Activated CD8-positive, alpha-beta memory T cell treated with anti-CD3 and anti-CD28 coated beads for 48 hours (primary cell): ENCODE measurements around the gene DNHD1.

ENCODE experiments used
- DNase-seq, 3 experiments: peaks; one replicate each; pipeline ENCODE4 v3.0.0-alpha.2; 2020; ENCODE audit warnings: low read depth in 2 of 3, low spot score in 2 of 3

Gene DNHD1

DNA sequence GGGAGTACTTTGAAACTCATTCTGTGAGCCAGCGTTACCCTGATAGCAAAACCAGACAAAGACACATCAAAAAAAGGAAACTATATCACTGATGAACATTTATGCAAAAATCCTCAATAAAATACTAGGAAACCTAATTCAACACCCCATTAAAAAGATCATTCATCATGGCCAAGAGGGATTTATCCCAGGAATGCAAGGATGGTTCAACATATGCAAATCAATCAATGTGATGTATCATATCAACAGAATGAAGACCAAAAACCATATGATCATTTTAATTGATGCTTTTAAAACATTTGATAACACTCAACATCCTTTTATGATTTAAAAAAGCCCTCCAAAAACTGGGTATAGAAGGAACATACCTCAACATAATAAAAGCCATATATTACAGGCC, 86.5 kb downstream of the DNHD1 start:
- DNase-seq, result no peak

DNA sequence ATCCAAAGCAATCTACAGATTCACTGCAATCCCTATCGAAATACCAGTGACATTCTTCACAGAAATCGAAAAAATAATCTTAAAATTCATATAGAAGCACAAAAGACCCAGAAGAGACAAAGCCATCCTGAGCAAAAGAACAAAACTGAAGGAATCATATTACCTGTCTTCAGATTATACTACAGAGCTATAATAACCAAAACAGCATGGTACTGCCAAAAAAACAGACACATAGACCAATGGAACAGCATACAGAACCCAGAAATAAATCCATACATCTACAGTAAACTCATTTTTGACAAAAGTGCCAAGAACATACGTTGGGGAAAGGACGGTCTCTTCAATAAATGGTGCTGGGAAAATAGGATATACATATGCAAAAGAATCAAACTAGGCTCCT, 87.4 kb downstream of the DNHD1 start:
- DNase-seq, result no peak

DNA sequence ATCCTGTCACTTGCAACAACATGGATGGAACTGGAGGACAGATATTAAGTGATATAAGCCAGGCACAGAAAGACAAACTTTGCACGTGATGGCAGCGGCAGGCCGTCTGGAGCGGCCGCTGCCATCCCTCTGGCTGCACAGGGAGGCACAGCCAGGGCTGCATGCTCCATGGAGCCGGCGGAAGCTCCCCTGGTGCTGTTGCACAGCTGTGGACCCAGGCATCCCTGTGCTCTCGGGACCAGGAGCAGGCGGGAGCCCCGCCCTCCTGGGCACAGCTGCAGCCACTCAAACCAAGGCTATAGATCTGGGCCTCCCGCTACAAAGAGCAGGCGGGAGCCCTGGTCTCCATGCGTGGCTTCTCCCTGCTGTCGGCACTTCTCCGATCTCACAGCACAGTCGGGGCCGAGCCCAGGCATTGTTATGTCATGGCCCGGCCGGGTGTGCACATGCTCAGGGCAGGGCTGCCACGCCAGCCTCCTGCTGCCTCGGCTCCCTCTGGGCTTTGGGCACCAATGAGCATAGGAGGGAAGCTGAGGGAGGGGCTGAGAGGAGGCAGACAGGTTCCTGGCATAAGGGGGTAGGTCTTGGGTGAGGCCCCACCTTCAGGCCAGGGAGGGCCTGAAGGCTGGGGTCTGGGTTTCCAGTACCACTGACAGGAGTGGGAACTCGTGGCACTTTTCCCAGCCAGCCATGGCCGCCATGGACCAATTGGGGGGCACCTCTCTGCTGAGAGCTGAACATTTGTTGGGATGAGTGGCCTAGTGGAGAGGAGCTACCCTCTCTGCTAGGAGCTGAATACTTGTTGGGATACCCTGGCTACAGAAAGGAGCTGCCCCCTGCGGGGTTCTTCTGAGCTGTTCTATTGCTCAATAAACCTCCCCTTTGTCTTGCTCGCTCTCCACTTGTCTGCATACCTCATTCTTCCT, 89.6 kb downstream of the DNHD1 start:
- DNase-seq, result no peak

DNA sequence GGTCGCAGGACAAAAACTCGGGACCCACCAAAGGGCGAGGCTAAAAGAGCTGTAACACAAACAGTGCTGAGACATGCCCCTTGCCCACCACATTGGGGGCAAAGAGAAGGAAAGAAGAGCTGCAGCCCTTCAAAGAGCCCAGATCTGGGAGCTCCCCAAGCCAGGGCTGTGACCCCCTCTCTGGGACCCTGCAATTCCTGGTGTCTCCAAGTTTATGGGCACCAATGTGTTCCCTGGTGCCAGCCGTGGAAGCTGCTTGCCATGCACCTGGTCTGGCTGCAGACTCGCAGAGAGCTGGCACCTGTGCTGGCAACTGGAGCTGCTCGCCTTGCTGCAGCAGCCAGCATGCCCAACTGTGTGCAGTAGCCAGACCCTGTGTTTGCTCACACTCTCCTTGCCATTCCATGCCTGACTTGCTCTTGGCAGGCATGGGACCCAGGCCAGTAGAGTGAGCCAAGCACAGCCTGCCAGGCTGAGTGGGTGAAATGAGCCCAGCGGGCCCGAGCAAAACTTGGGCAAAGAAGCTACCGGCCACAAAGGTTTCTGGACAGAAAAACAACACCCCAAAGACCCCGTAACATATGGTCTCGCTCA, 90.4 kb downstream of the DNHD1 start:
- DNase-seq, result no peak

DNA sequence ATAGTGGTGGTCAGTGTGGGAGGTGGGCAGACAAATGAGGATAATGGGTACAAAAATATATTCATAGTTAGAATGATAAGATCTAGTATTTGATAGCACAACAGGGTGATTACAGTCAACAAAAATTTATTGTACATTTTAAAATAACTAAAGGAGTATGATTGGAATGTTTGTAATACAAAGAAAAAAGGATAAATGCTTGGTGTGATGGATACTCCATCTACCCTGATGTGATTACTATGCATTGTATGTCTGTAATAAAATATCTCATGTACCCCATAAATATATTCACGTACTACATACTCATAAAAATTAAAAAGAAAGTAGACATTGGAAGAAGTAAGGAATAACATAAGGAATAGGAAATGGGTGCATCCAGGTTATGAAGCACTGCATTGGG, 90.9 kb downstream of the DNHD1 start:
- no peak for DNase-seq

DNA sequence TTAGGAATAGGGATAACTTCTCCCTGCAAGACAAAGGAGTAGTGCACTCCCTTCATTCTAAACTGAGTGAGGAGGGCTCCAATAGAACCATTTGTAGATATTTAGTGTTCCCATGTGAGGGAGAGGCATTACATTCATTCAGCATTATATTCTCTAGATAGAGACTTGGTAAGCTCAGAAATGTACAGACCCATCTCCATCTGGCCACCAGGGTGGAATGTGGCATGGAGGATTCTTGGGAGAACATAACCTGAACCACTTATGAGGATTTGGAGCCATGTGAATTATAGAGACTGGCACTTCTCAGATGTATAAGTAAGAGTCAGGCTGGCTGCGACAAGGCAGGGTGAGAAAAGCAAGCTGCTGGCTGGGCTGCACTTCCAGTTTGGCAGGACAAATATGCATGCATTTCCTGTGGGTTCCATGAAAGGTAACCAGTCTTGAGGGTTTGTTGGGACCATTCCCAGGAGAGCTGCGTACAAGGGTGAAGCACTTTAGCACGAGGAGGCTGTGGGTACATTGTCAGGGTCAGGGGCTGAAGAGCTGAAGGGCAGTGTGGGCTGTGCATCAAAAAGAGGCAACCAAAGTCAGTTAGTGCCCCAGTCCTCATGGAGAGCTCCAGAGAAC, 97.2 kb downstream of the DNHD1 start:
- DNase-seq, result no peak

DNA sequence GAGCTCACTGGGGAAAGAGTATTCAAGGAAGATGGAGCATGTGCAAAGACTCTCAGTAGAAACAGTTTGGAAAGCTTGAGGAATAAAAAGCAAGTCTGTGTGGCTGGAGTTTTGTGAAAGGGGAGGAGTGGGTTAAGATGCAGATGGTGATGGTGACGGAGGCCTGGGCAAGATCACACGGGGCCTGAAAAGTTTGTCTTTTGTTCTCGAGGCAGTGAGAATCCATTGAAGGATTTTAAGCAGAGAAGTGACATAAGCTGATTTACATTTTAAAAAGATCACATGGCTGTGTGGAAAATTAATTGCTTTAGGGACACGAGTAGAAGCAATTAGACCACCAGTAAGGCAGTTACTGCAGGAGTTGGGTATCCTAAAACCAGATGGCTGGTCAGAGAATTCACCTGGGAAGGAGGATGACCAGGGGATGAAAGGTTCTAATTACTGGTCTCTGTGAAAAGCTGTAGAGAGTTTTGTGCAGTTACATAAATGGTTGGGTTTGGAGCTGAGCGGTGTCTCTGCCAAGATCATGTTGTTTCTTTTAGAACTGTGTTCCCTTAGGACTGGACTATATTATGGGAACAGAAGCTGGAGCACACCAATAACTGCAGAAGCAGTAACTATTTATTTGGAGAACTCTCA, 99.3 kb downstream of the DNHD1 start:
- no peak for DNase-seq

DNA sequence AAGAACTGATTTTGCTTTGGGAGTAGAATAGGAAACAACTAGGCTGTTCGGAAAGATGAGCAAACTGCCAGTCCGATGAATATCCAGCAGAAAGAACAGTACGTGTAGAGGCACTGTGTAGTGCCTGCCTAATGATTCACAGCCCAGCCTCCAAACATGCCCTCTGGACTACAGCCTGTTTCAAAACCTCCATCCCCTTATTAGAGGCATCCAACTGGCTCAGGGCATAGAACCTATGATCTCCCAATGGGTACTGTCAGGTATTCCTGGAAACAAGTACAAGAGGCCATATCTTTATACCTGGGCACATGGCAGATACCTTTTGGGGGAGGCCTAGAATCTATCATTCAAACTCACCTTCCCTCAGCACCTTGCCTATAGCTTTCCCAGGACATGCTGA, 101.5 kb downstream of the DNHD1 start:
- DNase-seq, result no peak

DNA sequence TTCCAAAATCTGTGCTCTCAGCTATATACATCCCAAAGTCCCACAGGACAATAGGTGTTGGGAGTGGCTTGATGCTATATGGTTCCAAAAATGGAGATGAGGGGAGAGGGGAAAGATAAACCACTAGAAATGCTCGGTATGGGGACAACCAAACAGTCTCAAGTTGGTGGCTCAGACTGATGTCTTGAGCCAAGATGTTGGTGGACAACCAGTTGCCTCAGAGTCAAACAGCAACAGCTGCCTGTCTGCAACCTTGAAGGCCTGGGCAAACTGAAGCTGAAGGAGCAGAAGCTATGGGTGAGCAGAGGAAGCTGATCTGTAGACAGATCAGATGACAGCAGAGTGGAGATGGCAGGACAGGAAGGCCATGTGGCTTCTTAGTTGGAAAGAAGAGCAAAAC, 102.4 kb downstream of the DNHD1 start:
- DNase-seq, result no peak

DNA sequence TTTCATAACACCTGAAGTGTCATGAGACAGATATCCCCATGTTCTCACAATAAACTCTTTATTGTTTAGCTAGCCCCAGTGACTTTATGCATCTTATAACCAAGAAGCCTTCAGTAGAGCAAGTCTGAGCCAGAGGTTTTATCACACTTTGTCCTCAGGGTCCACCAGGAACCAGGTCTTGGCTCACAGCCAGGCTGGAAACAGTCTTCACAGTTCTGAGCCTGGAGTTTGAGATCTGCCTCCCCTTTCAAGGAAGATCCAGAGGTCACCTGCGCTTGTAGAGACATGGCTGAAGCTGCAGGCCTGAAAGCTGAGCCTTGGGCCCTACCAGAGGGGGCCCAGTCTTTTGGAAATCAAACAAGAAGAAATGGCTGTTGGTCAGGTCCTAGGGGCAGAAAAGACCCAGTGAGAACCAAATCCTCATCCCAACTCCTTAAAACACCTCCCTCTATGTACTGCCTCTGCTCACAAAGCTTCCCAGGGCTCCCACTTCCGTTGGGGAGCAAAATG, 102.9 kb downstream of the DNHD1 start:
- DNase-seq, result no peak

DNA sequence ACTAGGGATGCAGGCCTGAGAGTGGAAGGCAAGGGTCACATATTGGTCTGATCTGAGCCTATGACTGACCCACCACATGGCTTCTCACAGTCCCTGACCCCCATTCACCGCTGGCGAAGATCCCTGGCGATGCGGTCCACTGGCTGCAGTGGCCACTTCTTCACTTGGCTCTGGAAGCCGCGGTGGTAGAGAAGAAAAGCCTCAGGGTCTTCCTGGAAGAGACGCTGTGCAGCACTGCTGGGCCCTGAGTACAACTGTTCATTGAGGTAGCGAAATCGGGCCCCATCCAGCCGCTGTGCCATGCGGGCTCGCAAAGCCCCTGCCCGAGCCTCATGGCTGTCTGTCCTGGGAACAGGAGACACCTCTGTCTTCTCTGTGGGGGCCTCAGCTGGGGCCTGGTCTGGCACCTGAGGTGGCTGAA, 104.0 kb downstream of the DNHD1 start:
- DNase-seq, result no peak

DNA sequence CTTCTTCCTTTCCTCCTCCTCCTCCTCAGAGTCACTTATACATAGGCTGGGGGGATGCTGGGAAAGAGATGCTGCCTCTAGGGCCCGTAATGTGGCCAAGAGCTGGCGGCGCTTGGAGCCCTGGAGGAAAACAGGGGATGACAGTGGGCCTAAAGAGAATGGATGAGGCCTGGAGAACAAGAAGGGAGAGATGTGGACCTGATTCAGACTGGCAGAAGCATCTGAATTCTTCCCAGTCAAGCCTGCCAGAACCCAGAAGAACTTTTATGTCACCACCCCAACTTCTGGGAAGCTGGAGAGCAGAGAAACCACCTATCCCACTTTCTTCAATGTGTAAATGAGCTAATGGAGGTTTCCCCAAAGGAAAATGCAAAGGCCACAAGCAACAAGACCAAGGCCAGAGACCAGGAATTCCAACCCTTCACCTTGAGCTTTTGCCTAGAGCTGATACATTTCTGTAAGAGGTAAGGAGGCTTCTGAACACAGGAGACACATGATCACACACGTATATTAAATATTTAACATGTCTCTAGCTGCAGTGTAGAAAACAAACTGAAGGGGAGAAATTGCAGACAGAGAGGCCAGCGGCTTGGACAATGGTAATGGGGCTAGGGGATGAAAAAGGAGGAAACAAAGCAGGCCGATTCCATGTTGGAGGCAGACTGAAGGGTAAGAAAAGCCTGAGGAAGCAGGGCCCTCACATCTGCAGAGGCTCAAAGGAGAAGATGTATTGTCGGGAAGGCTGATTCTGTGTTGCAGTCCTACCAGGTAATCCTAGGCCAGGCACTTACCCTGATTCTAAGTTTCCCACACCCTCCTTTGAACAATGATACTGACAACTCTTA, 105.2 kb downstream of the DNHD1 start:
- no peak for DNase-seq

DNA sequence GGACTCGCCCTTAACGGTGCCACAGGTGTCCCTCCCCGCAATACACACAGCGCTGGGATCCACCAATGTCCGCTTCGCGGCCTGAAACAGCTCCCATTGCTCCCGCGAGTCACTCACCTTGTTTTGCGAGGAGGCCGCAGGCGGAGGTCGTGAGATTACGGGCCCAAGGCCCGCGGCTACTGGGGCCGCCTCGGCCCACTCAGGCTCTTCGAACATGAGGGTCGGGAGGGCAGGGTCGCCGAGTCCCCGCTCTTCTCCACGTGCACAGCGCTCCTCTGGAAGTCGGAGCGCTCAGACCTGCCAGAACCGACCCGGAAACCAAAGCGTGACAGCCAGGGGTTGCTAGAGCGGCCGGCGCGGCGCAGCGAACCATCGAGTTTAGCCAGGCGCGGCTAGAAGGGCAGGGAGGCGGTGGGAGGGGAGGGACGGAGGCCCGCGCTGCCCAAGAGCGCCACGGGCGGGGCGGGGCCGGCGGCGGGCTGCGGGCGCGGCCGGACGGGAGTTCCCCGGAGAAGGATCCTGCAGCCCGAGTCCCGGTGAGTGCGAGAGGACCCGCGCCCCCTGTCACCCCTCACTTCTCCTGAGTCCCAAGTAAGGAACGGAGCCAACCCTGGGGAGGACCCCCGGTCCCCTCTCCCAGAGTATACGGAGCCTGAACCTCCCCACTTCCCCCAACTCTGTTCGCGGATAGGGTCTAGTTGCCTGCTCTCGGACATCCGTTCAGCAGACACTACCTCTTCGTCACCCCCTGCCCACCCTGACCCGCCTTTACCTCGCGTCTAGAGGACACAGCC, 106.4 kb downstream of the DNHD1 start, which contains the start of the genes ILK and RRP8:
TSS of gene ILK (plus strand) at position 488 of the 794 bp plus-strand sequence. CDS start 498 bp downstream, outside the sequence.
TSS of gene RRP8 (minus strand) at position 330 of the 794 bp plus-strand sequence. CDS start at position 216, 114 bp downstream.
- peak; percentile 71 to 82 (median 78) for DNase-seq

DNA sequence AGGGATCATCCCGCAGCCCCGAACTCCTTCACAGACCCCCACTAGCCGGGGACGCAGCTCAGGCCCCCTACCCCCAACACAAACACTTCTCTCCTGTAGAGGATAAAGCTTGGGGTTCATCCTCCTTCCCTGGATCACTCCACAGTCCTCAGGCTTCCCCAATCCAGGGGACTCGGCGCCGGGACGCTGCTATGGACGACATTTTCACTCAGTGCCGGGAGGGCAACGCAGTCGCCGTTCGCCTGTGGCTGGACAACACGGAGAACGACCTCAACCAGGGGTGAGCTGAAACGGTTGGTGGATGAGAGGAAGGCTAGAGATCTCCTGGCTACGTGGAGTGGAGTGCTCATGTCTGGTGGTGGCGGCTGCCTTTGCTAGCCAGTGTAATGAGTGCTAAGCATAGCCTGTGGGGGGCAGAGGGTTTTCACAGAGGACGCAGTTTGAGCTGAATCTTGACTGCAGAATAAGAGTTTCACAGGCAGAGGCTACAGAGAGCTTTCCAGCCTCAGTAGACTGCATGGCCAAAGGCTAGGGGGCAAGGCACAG, 107.1 kb downstream of the DNHD1 start:
- DNase-seq, result no peak

DNA sequence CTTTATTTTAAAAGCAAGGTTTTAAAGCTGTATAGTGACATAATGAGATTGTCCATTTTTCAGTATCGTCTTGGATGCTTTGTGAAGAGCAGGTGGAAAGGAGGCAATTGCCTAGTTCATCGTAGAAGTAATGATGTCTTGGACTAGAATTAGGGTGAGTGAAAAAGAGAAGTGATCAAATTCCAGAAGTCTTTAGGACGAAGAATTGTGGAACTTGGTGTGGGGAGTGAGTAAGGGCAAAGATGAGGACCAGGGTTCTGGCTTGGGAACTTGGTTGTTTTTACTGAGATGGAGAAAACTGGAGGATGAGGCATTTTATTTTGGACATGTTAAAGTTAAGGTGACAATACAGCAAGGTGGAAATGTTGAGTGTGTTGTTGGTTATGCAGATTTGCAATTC, 107.7 kb downstream of the DNHD1 start:
- no peak for DNase-seq

DNA sequence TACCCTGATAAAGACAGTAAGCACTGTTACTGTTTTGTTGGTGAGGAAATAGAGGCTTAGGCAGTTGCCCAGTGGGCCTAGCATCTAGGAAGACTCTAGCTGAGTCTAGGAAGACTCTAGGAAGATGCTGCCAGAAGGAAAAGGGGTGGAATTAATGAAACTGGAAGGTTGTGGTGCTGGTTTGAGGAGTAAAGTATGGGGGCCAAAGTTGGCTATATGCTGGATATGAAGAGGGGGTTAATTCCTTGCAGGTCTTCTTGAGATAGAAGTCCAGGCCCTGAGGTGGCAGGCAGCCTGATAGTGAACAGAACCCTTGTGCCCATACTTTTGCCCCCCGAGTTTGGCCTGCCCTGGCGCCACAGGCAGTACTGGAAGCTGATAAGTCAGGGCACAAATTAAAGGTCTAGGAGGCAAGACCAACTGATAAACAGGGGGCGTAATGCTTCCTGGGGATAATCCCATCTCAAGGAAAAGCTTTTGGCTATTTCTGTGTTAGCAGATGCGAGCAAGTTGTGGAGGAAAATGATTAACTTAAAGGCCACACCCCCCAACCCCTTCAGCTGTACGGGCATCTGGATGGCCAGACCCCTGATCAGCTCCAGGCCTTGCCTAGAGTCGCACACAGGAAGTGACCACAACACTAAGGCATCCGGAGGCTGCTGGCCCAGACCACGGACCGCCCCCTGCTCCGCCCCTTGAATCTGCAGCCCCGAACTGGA, 109.5 kb downstream of the DNHD1 start:
- DNase-seq, result peak in 1 of 3 experiments; percentile 42

DNA sequence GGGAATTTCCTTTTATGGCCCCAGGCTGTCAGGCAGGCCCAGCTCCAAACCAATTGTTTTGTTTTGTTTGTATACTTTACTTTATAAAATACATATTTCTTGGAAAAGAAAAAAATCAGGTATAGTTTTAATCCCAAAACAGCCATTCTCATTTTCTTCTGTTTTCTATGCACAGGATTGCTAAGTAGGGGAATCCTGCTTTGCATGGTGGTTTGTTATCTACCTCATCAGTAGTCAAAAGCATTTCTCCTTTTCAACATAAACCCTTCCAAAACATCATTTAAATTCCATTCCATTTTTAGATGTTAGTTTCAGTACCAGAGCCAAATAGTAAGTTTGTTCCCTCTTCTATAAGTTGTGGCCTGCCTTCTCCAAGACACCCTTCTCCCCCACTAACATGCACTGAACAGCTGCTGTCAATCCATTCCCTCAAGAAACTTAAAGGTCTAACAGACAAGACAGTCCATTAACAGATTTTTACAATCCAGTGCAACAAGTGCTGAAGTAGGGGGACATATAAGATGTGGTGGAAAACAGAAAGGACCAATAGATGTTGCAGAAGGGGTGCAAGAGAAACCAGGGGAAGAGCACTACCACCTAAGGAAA, 110.2 kb downstream of the DNHD1 start:
- no peak for DNase-seq

DNA sequence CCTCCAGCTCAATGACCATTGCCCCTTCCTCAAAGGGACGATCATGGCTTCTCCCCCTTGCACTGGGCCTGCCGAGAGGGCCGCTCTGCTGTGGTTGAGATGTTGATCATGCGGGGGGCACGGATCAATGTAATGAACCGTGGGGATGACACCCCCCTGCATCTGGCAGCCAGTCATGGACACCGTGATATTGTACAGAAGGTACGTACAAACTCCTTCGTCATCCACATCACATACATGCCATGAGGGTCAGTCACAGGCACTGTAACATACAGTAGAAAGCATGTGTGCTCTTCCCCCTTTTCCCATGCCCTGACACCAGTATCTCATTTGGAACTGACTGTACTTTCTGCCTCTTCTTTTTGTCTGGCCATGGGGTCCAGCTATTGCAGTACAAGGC, 110.9 kb downstream of the DNHD1 start:
- no peak for DNase-seq
